H1 (cell line): ENCODE results near the gene U2SURP. TPM values are rescaled to one million over a fixed set of nuclear protein-coding genes. Genes with fewer than 3 reads are reported as not detected.

Experiments
- CTCF ChIA-PET: fragments of 300-600 bp; sonication (Branson Sonifier 250); formaldehyde crosslinking; loops from one replicate; lab custom pipeline; 2021; ENCODE audit not compliant: partially characterized antibody; lab: Charles Lee
- POLR2A ChIA-PET: fragments of 300-600 bp; sonication (Branson Sonifier 250); formaldehyde crosslinking; loops from one replicate; lab custom pipeline; 2021; ENCODE audit warnings: inconsistent platforms; ENCODE audit not compliant: partially characterized antibody; lab: Charles Lee
- DNase-seq, 2 experiments: peaks; one replicate each; pipeline versions ENCODE4 v3.0.0 to v3.0.0-alpha.2; 2010 to 2022; ENCODE audit warnings: low spot score in 2 of 2, low read depth in 1 of 2, mixed read lengths in 1 of 2
- FAIRE-seq: peaks from 2 replicates; lab custom pipeline; 2011; peaks lifted over from hg19 to GRCh38; lab: Jason Lieb, UNC
- H2AFZ ChIP-seq: 2 replicates; pipeline ENCODE4 v1.8.1; 2012; ENCODE audit warnings: low read length, inconsistent platforms
- H2AK5ac ChIP-seq: 2 replicates; pipeline ENCODE4 v1.6.1; 2013; ENCODE audit warnings: low read depth, low read length
- H2BK120ac ChIP-seq: replicated peaks from 2 replicates; pipeline ENCODE3; 2013; ENCODE audit warnings: low read depth, low read length, inconsistent platforms
- H2BK12ac ChIP-seq: 2 replicates; pipeline ENCODE4 v1.6.1; 2013; ENCODE audit warnings: low read depth, low read length
- H2BK15ac ChIP-seq: 2 replicates; pipeline ENCODE4 v1.6.1; 2013; ENCODE audit warnings: low read length
- H2BK20ac ChIP-seq: 2 replicates; pipeline ENCODE4 v1.6.1; 2013; ENCODE audit warnings: low read length
- H2BK5ac ChIP-seq: 2 replicates; pipeline ENCODE4 v1.6.1; 2013; ENCODE audit warnings: low read depth, low read length
- H3K14ac ChIP-seq: 2 replicates; pipeline ENCODE4 v1.6.1; 2013; ENCODE audit warnings: inconsistent platforms; ENCODE audit not compliant: insufficient read length
- H3K18ac ChIP-seq: 2 replicates; pipeline ENCODE4 v1.6.1; 2013; ENCODE audit warnings: low read length; ENCODE audit errors: extremely low read depth
- H3K23ac ChIP-seq: 2 replicates; pipeline ENCODE4 v1.6.1; 2013; ENCODE audit warnings: inconsistent platforms; ENCODE audit not compliant: insufficient read length
- H3K23me2 ChIP-seq: 2 replicates; pipeline ENCODE4 v1.6.1; 2013; ENCODE audit warnings: low read depth, low read length
- H3K27ac ChIP-seq: 2 replicates; pipeline ENCODE4 v1.6.1; 2011; ENCODE audit warnings: low read depth, low read length, inconsistent platforms
- H3K27me3 ChIP-seq, 4 experiments: replicated peaks in 1 of 4; 1 replicate in 1 of 4; 2 replicates in 3 of 4; pipeline versions ENCODE4 v1.6.1 to v1.8.1; 2011 to 2013; ENCODE audit warnings: low read length in 3 of 4, mild to moderate bottlenecking in 3 of 4, inconsistent platforms in 2 of 4, mixed read lengths in 2 of 4, moderate library complexity in 1 of 4; ENCODE audit not compliant: control insufficient read depth in 3 of 4, insufficient read depth in 3 of 4; ENCODE audit errors: extremely low read depth in 1 of 4
- H3K36me3 ChIP-seq, 4 experiments: 2 replicates each; pipeline versions ENCODE4 v1.6.1 to v1.8.1; 2011 to 2013; ENCODE audit warnings: mild to moderate bottlenecking in 4 of 4, low read length in 3 of 4, moderate library complexity in 2 of 4, control low read depth in 1 of 4, inconsistent platforms in 1 of 4; ENCODE audit not compliant: insufficient read depth in 4 of 4, control insufficient read depth in 2 of 4
- H3K4ac ChIP-seq: replicated peaks from 2 replicates; pipeline ENCODE3; 2013; ENCODE audit warnings: low read length, low read depth, mixed read lengths, inconsistent platforms; ENCODE audit not compliant: insufficient read length
- H3K4me1 ChIP-seq, 4 experiments: replicated peaks in 1 of 4; 1 replicate in 1 of 4; 2 replicates in 3 of 4; pipeline versions ENCODE4 v1.6.1 to v1.8.1; 2011 to 2013; ENCODE audit warnings: low read length in 3 of 4, inconsistent platforms in 2 of 4, mixed read lengths in 1 of 4; ENCODE audit not compliant: insufficient read depth in 4 of 4, control insufficient read depth in 3 of 4
- H3K4me2 ChIP-seq, 2 experiments: 2 replicates each; pipeline versions ENCODE4 v1.6.1 to v1.8.1; 2011 to 2013; ENCODE audit warnings: low read depth in 2 of 2, low read length in 2 of 2, control low read depth in 1 of 2, inconsistent platforms in 1 of 2, mild to moderate bottlenecking in 1 of 2; ENCODE audit not compliant: insufficient read depth in 1 of 2
- H3K4me3 ChIP-seq, 4 experiments: fragments of 200-600, 300-600 bp in 1 of 4; sonication (generic), shearing (Covaris generic), sonication (Bioruptor Twin) in 1 of 4; 2 replicates each; pipeline versions ENCODE4 v1.5.1 to v1.8.1; 2011 to 2016; ENCODE audit warnings: low read length in 4 of 4, low read depth in 3 of 4, control low read depth in 2 of 4, inconsistent platforms in 2 of 4, mild to moderate bottlenecking in 2 of 4, mixed read lengths in 1 of 4, moderate library complexity in 1 of 4; ENCODE audit not compliant: insufficient read depth in 2 of 4; ENCODE audit errors: extremely low read depth in 1 of 4
- H3K56ac ChIP-seq: replicated peaks from 2 replicates; pipeline ENCODE3; 2013; ENCODE audit warnings: low read depth, mild to moderate bottlenecking, mixed read lengths, low read length, inconsistent platforms; ENCODE audit not compliant: insufficient read length
- H3K79me1 ChIP-seq: 2 replicates; pipeline ENCODE4 v1.6.1; 2013; ENCODE audit warnings: low read depth, low read length, control low read depth
- H3K79me2 ChIP-seq, 2 experiments: 2 replicates each; pipeline versions ENCODE4 v1.6.1 to v1.8.1; 2012 to 2013; ENCODE audit warnings: low read length in 2 of 2, mild to moderate bottlenecking in 2 of 2, inconsistent platforms in 1 of 2; ENCODE audit not compliant: insufficient read depth in 2 of 2, control insufficient read depth in 1 of 2
- H3K9ac ChIP-seq, 4 experiments: replicated peaks in 1 of 4; 1 replicate in 1 of 4; 2 replicates in 3 of 4; pipeline versions ENCODE4 v1.6.1 to v1.8.1; 2011 to 2013; ENCODE audit warnings: low read depth in 3 of 4, low read length in 3 of 4, control low read depth in 2 of 4, mild to moderate bottlenecking in 2 of 4, moderate library complexity in 2 of 4, inconsistent platforms in 1 of 4; ENCODE audit errors: extremely low read depth in 1 of 4
- H3K9me3 ChIP-seq, 2 experiments: 2 replicates each; pipeline versions ENCODE4 v1.6.1 to v1.8.1; 2012 to 2013; ENCODE audit warnings: mild to moderate bottlenecking in 2 of 2, moderate library complexity in 2 of 2, control low read depth in 1 of 2, inconsistent platforms in 1 of 2, low read depth in 1 of 2, low read length in 1 of 2, mixed read lengths in 1 of 2; ENCODE audit not compliant: insufficient read depth in 2 of 2
- H4K20me1 ChIP-seq, 2 experiments: replicated peaks in 1 of 2; 2 replicates each; pipeline versions ENCODE3 to v1.8.1; 2011 to 2013; ENCODE audit warnings: inconsistent platforms in 2 of 2, low read length in 2 of 2, mild to moderate bottlenecking in 1 of 2; ENCODE audit not compliant: insufficient read depth in 2 of 2, control insufficient read depth in 1 of 2
- H4K5ac ChIP-seq: 2 replicates; pipeline ENCODE4 v1.6.1; 2013; ENCODE audit warnings: low read length, low read depth, mixed read lengths, inconsistent platforms; ENCODE audit not compliant: insufficient read length
- H4K8ac ChIP-seq: 2 replicates; pipeline ENCODE4 v1.8.0; 2013; ENCODE audit warnings: mild to moderate bottlenecking, moderate library complexity, low read length, inconsistent platforms; ENCODE audit not compliant: insufficient read depth; ENCODE audit errors: extremely low read depth
- H4K91ac ChIP-seq: replicated peaks from 2 replicates; pipeline ENCODE3; 2013; ENCODE audit warnings: low read length, mixed read lengths, inconsistent platforms; ENCODE audit not compliant: insufficient read length
- ASH2L ChIP-seq: fragments of 200-600, 300-600 bp; sonication (generic); IDR thresholded peaks from one replicate; pipeline ENCODE4 v1.7.1; 2017; ENCODE audit warnings: low read length
- CHD1 ChIP-seq: IDR thresholded peaks from 2 replicates; pipeline ENCODE4 v1.6.1; 2012; ENCODE audit warnings: low read depth, low read length, improper control_type of control experiment
- CTCF ChIP-seq, 3 experiments: IDR thresholded peaks; 1 replicate in 2 of 3; 2 replicates in 1 of 3; pipeline versions ENCODE4 v1.5.1 to v1.6.1; 2011; ENCODE audit warnings: low read length in 3 of 3, mild to moderate bottlenecking in 3 of 3, inconsistent platforms in 2 of 3, low read depth in 1 of 3, moderate library complexity in 1 of 3; ENCODE audit not compliant: insufficient read depth in 1 of 3; ENCODE audit errors: control extremely low read depth in 1 of 3
- FOSL1 ChIP-seq: IDR thresholded peaks from 2 replicates; pipeline ENCODE4 v1.6.1; 2011; ENCODE audit warnings: mild to moderate bottlenecking, low read depth, low read length, moderate library complexity; ENCODE audit not compliant: insufficient read depth
- POLR2AphosphoS5 ChIP-seq: IDR thresholded peaks from 2 replicates; pipeline ENCODE4 v1.6.1; 2011; ENCODE audit warnings: low read depth, low read length
- SRF ChIP-seq: IDR thresholded peaks from 2 replicates; pipeline ENCODE4 v1.6.1; 2011; ENCODE audit warnings: mild to moderate bottlenecking, low read depth, low read length, moderate library complexity
- TAF1 ChIP-seq: IDR thresholded peaks from 2 replicates; pipeline ENCODE4 v1.6.1; 2011; ENCODE audit warnings: mild to moderate bottlenecking, low read depth, low read length
- WGBS, 2 experiments: shearing (Covaris generic) in 1 of 2; methylation state at CpG; one replicate each; pipeline versions ENCODE4 v1.1.6 to v1.1.7; 2013 to 2015; ENCODE audit warnings: low lambda C conversion rate in 2 of 2, mixed read lengths in 2 of 2, inconsistent platforms in 1 of 2, low coverage in 1 of 2, missing lambda C conversion rate in 1 of 2; ENCODE audit not compliant: insufficient replicate concordance in 2 of 2, insufficient coverage in 1 of 2, insufficient read length in 1 of 2; ENCODE audit errors: extremely low coverage in 1 of 2, missing lambda C conversion rate in 1 of 2; 5-methylcytosine and 5-hydroxymethylcytosine counted together
- polyA plus RNA-seq, 7 experiments: library from polyadenylated mRNA; depleted of rRNA in 3 of 7; stranded (reverse) in 5 of 7; unstranded in 2 of 7; fragments of >200 nt in 5 of 7; fragments of 200-250 nt in 2 of 7; gene quantifications; 1 replicate in 5 of 7; 2 replicates in 1 of 7; 4 replicates in 1 of 7; pipeline versions ENCODE4 v1.2.1 to v1.2.3, GENCODE V29; 2011 to 2013; ENCODE audit warnings: missing spikeins in 2 of 7, mixed read lengths in 2 of 7
- total RNA-seq: library from RNA; stranded (reverse); fragmentation: NEBNext Ultra II Directional; extraction: Animal tissue kit (Norgen Biotek cat#: 25700); gene quantifications from 2 replicates; pipeline ENCODE4 v1.2.1, GENCODE V29; 2021

The U2SURP gene
- total and polyA plus RNA-seq, 2 of the 8 experiments (the other 6 are each of a cell fraction or from before 2014, with no cell fraction given), result 22.2 to 167 TPM

- Histone ChIP-seq H2BK20ac (no peak overlapping the region), H3K27me3 (peaks cover 0 to 1% (median 0%) of the 10 kb centered on the region in 4 experiments; a peak in 1 of 7 replicates), H3K23me2 (no peaks in the 10 kb centered on the region; the same call in 1 of the 2 replicates), H3K79me1 (no peaks in the 10 kb centered on the region; the same call in 1 of the 2 replicates), H3K23ac (no peak overlapping the region), H3K36me3 (peaks cover 0 to 6% (median 0%) of the 10 kb centered on the region in 4 experiments; a peak in 2 of 8 replicates), H3K14ac (no peak overlapping the region), H3K18ac (no peak overlapping the region), H4K5ac (no peak overlapping the region), H3K56ac (no peak overlapping the region), H2BK5ac (no peak overlapping the region), H3K79me2 (no peaks in the 10 kb centered on the region), H3K4me1 (peaks cover 0 to 5% (median under 1%) of the 10 kb centered on the region in 4 experiments; a peak in 2 of 7 replicates), H2AK5ac (no peak overlapping the region), H2AFZ (no peak overlapping the region), H2BK12ac (no peak overlapping the region), H3K4me2 (no peak overlapping the region), H4K20me1 (no peaks in the 10 kb centered on the region), H3K9ac (no peak overlapping the region), H3K4ac (no peak overlapping the region), H3K9me3 (no peaks in the 10 kb centered on the region), H2BK15ac (no peak overlapping the region), H4K8ac (no peak overlapping the region), H3K4me3 (no peak overlapping the region), H3K27ac (no peak overlapping the region), H2BK120ac (no peak overlapping the region), H4K91ac (no peak overlapping the region)
- WGBS, 2 experiments, result 85% methylated on average over 2 of the region's 2 CpGs; no CpG with 5 or more reads in 1 of the 2 experiments
- FAIRE-seq (no peak), DNase-seq (no peak)
- POLR2A ChIA-PET, result interaction anchor here (1.8 kb wide), 1 partner anchor 8 kb away, joined by 4 read pairs; no protein-coding TSS in a partner anchor
- CTCF ChIA-PET, result interaction anchor here (0.6 to 0.9 kb wide), 2 partner anchors 11 to 58 kb away, joined by 3 read pairs; no protein-coding TSS in a partner anchor
- TF ChIP-seq ASH2L (no peak), SRF (no peak), POLR2AphosphoS5 (no peak), CHD1 (no peak), CTCF (IDR thresholded peaks at IDR 0.05; ENCODE audit: control extremely low read depth in 1 of 3, insufficient read depth in 1 of 3, low read depth in 1 of 3, low read length in 3 of 3) (no peak), FOSL1 (no peak), TAF1 (no peak)
Observed at GRCh38 chr3:143063018-143063417, 61.6 kb downstream of the U2SURP start.
